A549 (cell line): ENCODE measurements around the gene FNIP2. TPM values are rescaled to one million over a fixed set of nuclear protein-coding genes. Genes with fewer than 3 reads are reported as not detected.

Experiments
- ATAC-seq, 2 experiments: fragments of 200-7000 bp in 1 of 2; fragments of >200 bp in 1 of 2; cut with Nextera tagmentation in 1 of 2; cut with Tn5 transposase in 1 of 2; 3 replicates each; pipeline versions ENCODE4 v1.8.0 to v1.9.1; 2018 to 2020; ENCODE audit warnings: mild to moderate bottlenecking in 1 of 2, moderate library complexity in 1 of 2
- CTCF ChIA-PET: fragments of 300-600 bp; sonication (Branson Sonifier 250); formaldehyde crosslinking; extraction: SDS; loops from one replicate; lab custom pipeline; 2021; ENCODE audit warnings: antibody characterized with exemption, inconsistent platforms; lab: Yijun Ruan, JAX
- POLR2A ChIA-PET: fragments of 350-600 bp; formaldehyde crosslinking; extraction: SDS; loops from one replicate; lab custom pipeline; 2021; ENCODE audit warnings: antibody characterized with exemption, inconsistent platforms; lab: Yijun Ruan, JAX
- DNase-seq, 2 experiments: peaks; one replicate each; pipeline versions ENCODE4 v3.0.0 to v3.0.0-alpha.2; 2011 to 2016; ENCODE audit warnings: low read depth in 1 of 2, low spot score in 1 of 2
- FAIRE-seq: peaks from 2 replicates; lab custom pipeline; 2011; peaks lifted over from hg19 to GRCh38; lab: Jason Lieb, UNC
- H3K27ac ChIP-seq, 2 experiments: fragments of >200 bp; sonication (Bioruptor Twin); formaldehyde crosslinking; 3 replicates each; pipeline ENCODE4 v1.5.1; 2016 to 2017
- H3K4me1 ChIP-seq: fragments of >200 bp; sonication (Bioruptor Twin); formaldehyde crosslinking; 3 replicates; pipeline ENCODE4 v1.6.1; 2016
- H3K4me2 ChIP-seq: fragments of >200 bp; sonication (Bioruptor Twin); formaldehyde crosslinking; 3 replicates; pipeline ENCODE4 v1.6.1; 2016
- H3K4me3 ChIP-seq: fragments of >200 bp; sonication (Bioruptor Twin); formaldehyde crosslinking; 3 replicates; pipeline ENCODE4 v1.5.1; 2016
- H3K9me3 ChIP-seq: fragments of >200 bp; sonication (Bioruptor Twin); formaldehyde crosslinking; 3 replicates; pipeline ENCODE4 v1.6.1; 2016
- ATOH8 ChIP-seq: fragments of 250-450 bp; sonication (Bioruptor Pico); IDR thresholded peaks from 2 replicates; pipeline ENCODE4 v1.5.0; 2020; ENCODE audit warnings: low read depth, mild to moderate bottlenecking, moderate library complexity
- CBX2 ChIP-seq: fragments of 200-600 bp; sonication (generic); IDR thresholded peaks from 2 replicates; pipeline ENCODE4 v1.6.1; 2016; ENCODE audit warnings: low read depth, mild to moderate bottlenecking, borderline replicate concordance
- CEBPB ChIP-seq, 2 experiments: fragments of >200 bp in 1 of 2; sonication (Bioruptor Twin) in 1 of 2; formaldehyde crosslinking in 1 of 2; IDR thresholded peaks; 2 replicates each; pipeline ENCODE4 v1.6.1; 2012 to 2016
- E2F6 ChIP-seq: IDR thresholded peaks from 2 replicates; pipeline ENCODE4 v1.6.1; 2012; ENCODE audit warnings: low read depth, borderline replicate concordance
- EP300 ChIP-seq, 2 experiments: fragments of >200 bp; sonication (Bioruptor Twin); formaldehyde crosslinking; IDR thresholded peaks; 2 replicates in 1 of 2; 3 replicates in 1 of 2; pipeline ENCODE4 v1.6.1; 2016 to 2017
- FOSB ChIP-seq: fragments of 250-450 bp; sonication (Bioruptor Pico); IDR thresholded peaks from 2 replicates; pipeline ENCODE4 v1.5.0; 2020; ENCODE audit warnings: mild to moderate bottlenecking, moderate library complexity
- FOXS1 ChIP-seq: fragments of 250-450 bp; sonication (Bioruptor Pico); IDR thresholded peaks from 2 replicates; pipeline ENCODE4 v1.5.0; 2020; ENCODE audit warnings: mild to moderate bottlenecking, moderate library complexity
- GATA3 ChIP-seq: IDR thresholded peaks from 2 replicates; pipeline ENCODE4 v1.6.1; 2012; ENCODE audit warnings: borderline replicate concordance
- HEYL ChIP-seq: fragments of 250-450 bp; sonication (Bioruptor Pico); IDR thresholded peaks from 2 replicates; pipeline ENCODE4 v1.8.0; 2021; ENCODE audit warnings: mild to moderate bottlenecking, moderate library complexity
- HMGXB4 ChIP-seq: fragments of 250-450 bp; sonication (Bioruptor Pico); IDR thresholded peaks from 2 replicates; pipeline ENCODE4 v1.5.0; 2021; ENCODE audit warnings: mild to moderate bottlenecking, moderate library complexity, borderline replicate concordance
- HOXA7 ChIP-seq: fragments of 250-450 bp; sonication (Bioruptor Pico); IDR thresholded peaks from 2 replicates; pipeline ENCODE4 v1.5.0; 2020; ENCODE audit warnings: mild to moderate bottlenecking, moderate library complexity
- HOXB13 ChIP-seq: fragments of 250-450 bp; sonication (Bioruptor Pico); IDR thresholded peaks from 2 replicates; pipeline ENCODE4 v1.5.0; 2020; ENCODE audit warnings: low read depth, mild to moderate bottlenecking, moderate library complexity
- JUN ChIP-seq, 2 experiments: fragments of >200 bp; sonication (Bioruptor Twin); formaldehyde crosslinking; IDR thresholded peaks; 2 replicates in 1 of 2; 3 replicates in 1 of 2; pipeline ENCODE4 v1.6.1; 2016 to 2017
- KDM1A ChIP-seq: fragments of 200-600 bp; sonication (generic); IDR thresholded peaks from 2 replicates; pipeline ENCODE4 v1.6.1; 2016; ENCODE audit warnings: low read depth, mild to moderate bottlenecking
- KDM5A ChIP-seq: fragments of 200-600 bp; sonication (generic); IDR thresholded peaks from 2 replicates; pipeline ENCODE4 v1.6.1; 2016; ENCODE audit warnings: antibody characterized with exemption, mild to moderate bottlenecking
- MAFK ChIP-seq: fragments of 450-650 bp; IDR thresholded peaks from 2 replicates; pipeline ENCODE4 v1.6.1; 2014; ENCODE audit not compliant: partially characterized antibody
- NFE2L2 ChIP-seq: fragments of 150-350 bp; conservative IDR thresholded peaks from 2 replicates; pipeline ENCODE4 v1.6.1; 2014; ENCODE audit warnings: low read length
- NR3C1 ChIP-seq: fragments of >200 bp; sonication (Bioruptor Twin); formaldehyde crosslinking; IDR thresholded peaks from 3 replicates; pipeline ENCODE4 v1.6.1; 2017
- PHF8 ChIP-seq: fragments of 200-600 bp; sonication (generic); IDR thresholded peaks from 2 replicates; pipeline ENCODE4 v1.6.1; 2016; ENCODE audit warnings: low read depth, mild to moderate bottlenecking, antibody characterized with exemption, moderate library complexity, borderline replicate concordance
- POLR2AphosphoS2 ChIP-seq: conservative IDR thresholded peaks from 2 replicates; pipeline ENCODE4 v1.6.1; 2012; ENCODE audit warnings: low read length, improper control_type of control experiment, inconsistent platforms
- RAD21 ChIP-seq, 2 experiments: fragments of >200 bp in 1 of 2; sonication (Bioruptor Twin) in 1 of 2; formaldehyde crosslinking in 1 of 2; IDR thresholded peaks in 1 of 2; conservative IDR thresholded peaks in 1 of 2; 2 replicates in 1 of 2; 3 replicates in 1 of 2; pipeline ENCODE4 v1.6.1; 2012 to 2018; ENCODE audit warnings: inconsistent platforms in 1 of 2
- RARB ChIP-seq: fragments of 250-450 bp; sonication (Bioruptor Pico); IDR thresholded peaks from 2 replicates; pipeline ENCODE4 v1.8.0; 2021; ENCODE audit warnings: mild to moderate bottlenecking, moderate library complexity
- RCOR1 ChIP-seq: fragments of 150-350 bp; IDR thresholded peaks from 2 replicates; pipeline ENCODE4 v1.6.1; 2014; ENCODE audit warnings: antibody characterized with exemption, low read length, low read depth
- RNF2 ChIP-seq: fragments of 200-600 bp; sonication (generic); IDR thresholded peaks from 2 replicates; pipeline ENCODE4 v1.6.1; 2016; ENCODE audit warnings: low read depth, mild to moderate bottlenecking, antibody characterized with exemption, moderate library complexity, borderline replicate concordance
- SMC3 ChIP-seq: fragments of >200 bp; sonication (Bioruptor Twin); formaldehyde crosslinking; IDR thresholded peaks from 3 replicates; pipeline ENCODE4 v1.6.1; 2018; ENCODE audit warnings: inconsistent platforms
- USF2 ChIP-seq: fragments of 450-650 bp; IDR thresholded peaks from 2 replicates; pipeline ENCODE4 v1.6.1; 2014; ENCODE audit warnings: antibody characterized with exemption
- ZC3H11A ChIP-seq: fragments of 450-650 bp; IDR thresholded peaks from 2 replicates; pipeline ENCODE4 v1.6.1; 2014; ENCODE audit warnings: antibody characterized with exemption, mild to moderate bottlenecking
- WGBS: methylation state at CpG from one replicate; pipeline ENCODE4 v1.1.6; 2017; ENCODE audit errors: missing lambda C conversion rate; 5-methylcytosine and 5-hydroxymethylcytosine counted together
- polyA plus RNA-seq, 4 experiments: library from polyadenylated mRNA; depleted of rRNA in 3 of 4; stranded (reverse); fragments of >200 nt; fragmentation: RNase III in 1 of 4; extraction: RNeasy Plus Mini Kit Qiagen cat#74134 plus additional on column Dnase treatment in 1 of 4; gene quantifications; 2 replicates in 3 of 4; 3 replicates in 1 of 4; pipeline ENCODE4 v1.2.3, GENCODE V29; 2011 to 2017

Gene FNIP2
- polyA plus RNA-seq, 2 of the 4 experiments (the other 2 are of a cell fraction): 2.0 to 2.5 TPM

GRCh38 chr4:158819942-158820786 lies 51.3 kb downstream of the FNIP2 start (continued):
- TF ChIP-seq CEBPB (IDR thresholded peaks at IDR 0.05) (no peak), EP300 (IDR thresholded peaks at IDR 0.05) (no peak), SMC3 (no peak), JUN (IDR thresholded peaks at IDR 0.05) (no peak), FOXS1 (CRISPR knock-in tag) (no peak)
- TF ChIP-seq, all 56 proteins: peak for 0

- Histone ChIP-seq H3K9me3 (no peaks in the 10 kb centered on the region), H3K4me2 (no peak overlapping the region), H3K4me3 (no peak overlapping the region), H3K27ac (no peak overlapping the region), H3K4me1 (peaks cover 29% of the 10 kb centered on the region)
- POLR2A ChIA-PET: no interaction called here
- FAIRE-seq: no peak
- no peak for DNase-seq
- ATAC-seq: no peak
- TF ChIP-seq E2F6 (no peak), ATOH8 (no peak), NFE2L2 (no peak), HOXA7 (CRISPR knock-in tag) (no peak), FOSB (CRISPR knock-in tag) (no peak), USF2 (no peak)
- TF ChIP-seq, all 56 proteins: peak for 0
- WGBS: 80% methylated on average over 4 of the region's 4 CpGs
- CTCF ChIA-PET: interaction anchor here (0.9 kb wide), 1 partner anchor 381 kb away, joined by 3 read pairs; no protein-coding TSS in a partner anchor
These were observed 52.6 kb downstream of the FNIP2 start for GRCh38 chr4:158821228-158821971.

GRCh38 chr4:158822348-158822747 lies 53.5 kb downstream of the FNIP2 start:
- FAIRE-seq (no peak), DNase-seq (no peak), ATAC-seq (no peak)
- H3K4me2 ChIP-seq: no peak overlapping the region
- H3K9me3 ChIP-seq: no peaks in the 10 kb centered on the region
- WGBS: 86% methylated on average over 7 of the region's 7 CpGs
- no peak overlapping the region for H3K27ac ChIP-seq
- ChIA-PET CTCF (interaction anchor here (0.9 kb wide), 1 partner anchor 380 kb away, joined by 3 read pairs; no protein-coding TSS in a partner anchor), POLR2A (no interaction called here)
- no peak for TF ChIP-seq POLR2AphosphoS2
- TF ChIP-seq ZC3H11A: no peak
- TF ChIP-seq CEBPB (IDR thresholded peaks at IDR 0.05): no peak
- TF ChIP-seq RAD21 (conservative IDR thresholded peaks at IDR 0.05 in 1 of 2, IDR thresholded peaks at IDR 0.05 in 1 of 2): no peak
- no peak for TF ChIP-seq KDM1A
- TF ChIP-seq E2F6: no peak
- no peak for TF ChIP-seq HMGXB4
- TF ChIP-seq HOXB13 (CRISPR knock-in tag): no peak
- no peak for TF ChIP-seq RARB (CRISPR knock-in tag)
- TF ChIP-seq GATA3: no peak
- no peak for TF ChIP-seq MAFK
- no peak for TF ChIP-seq KDM5A
- no peak for TF ChIP-seq RCOR1
- no peak for TF ChIP-seq HEYL
- TF ChIP-seq NR3C1: no peak
- no peak for TF ChIP-seq CBX2
- no peak for TF ChIP-seq PHF8
- no peak for TF ChIP-seq RNF2
- H3K4me1 ChIP-seq: peaks cover 29% of the 10 kb centered on the region
- no peak overlapping the region for H3K4me3 ChIP-seq
